HUES6 (cell line): ENCODE results near the gene CFAP299.

Source experiments
- H3K27ac ChIP-seq: 2 replicates; pipeline ENCODE4 v1.7.0; 2013; ENCODE audit warnings: low read depth, mild to moderate bottlenecking, low read length, inconsistent platforms
- H3K27me3 ChIP-seq: 2 replicates; pipeline ENCODE4 v1.6.1; 2013; ENCODE audit warnings: low read length; ENCODE audit not compliant: control insufficient read depth, insufficient read depth
- H3K36me3 ChIP-seq: 2 replicates; pipeline ENCODE4 v1.6.1; 2013; ENCODE audit warnings: low read length; ENCODE audit not compliant: control insufficient read depth, insufficient read depth
- H3K4me1 ChIP-seq: 2 replicates; pipeline ENCODE4 v1.6.1; 2013; ENCODE audit warnings: low read length; ENCODE audit not compliant: control insufficient read depth, insufficient read depth
- H3K4me3 ChIP-seq: 2 replicates; pipeline ENCODE4 v1.5.1; 2013; ENCODE audit warnings: low read depth, low read length
- H3K9ac ChIP-seq: one replicate; pipeline ENCODE4 v1.6.1; 2013; ENCODE audit warnings: mild to moderate bottlenecking, low read length
- H3K9me3 ChIP-seq: 2 replicates; pipeline ENCODE4 v1.6.1; 2013; ENCODE audit warnings: low read depth, low read length; ENCODE audit not compliant: control insufficient read depth, insufficient read depth

Gene CFAP299

GRCh38 chr4:80447493-80447892 is 112.0 kb downstream of the CFAP299 start:
- Histone ChIP-seq H3K36me3 (no peaks in the 10 kb centered on the region), H3K9me3 (no peaks in the 10 kb centered on the region), H3K27ac (no peak overlapping the region)

GRCh38 chr4:80448056-80448455 is 112.5 kb downstream of the CFAP299 start:
- no peaks in the 10 kb centered on the region for H3K36me3 ChIP-seq
- no peak overlapping the region for H3K27ac ChIP-seq
- no peaks in the 10 kb centered on the region for H3K4me1 ChIP-seq
- H3K27me3 ChIP-seq, result no peaks in the 10 kb centered on the region
- H3K9me3 ChIP-seq, result no peaks in the 10 kb centered on the region
- no peak overlapping the region for H3K4me3 ChIP-seq
- H3K9ac ChIP-seq, result no peak overlapping the region

More at GRCh38 chr4:80447493-80447892, 112.0 kb downstream of the CFAP299 start:
- Histone ChIP-seq H3K4me3 (no peak overlapping the region), H3K4me1 (no peaks in the 10 kb centered on the region), H3K27me3 (no peaks in the 10 kb centered on the region), H3K9ac (no peak overlapping the region)

DNA sequence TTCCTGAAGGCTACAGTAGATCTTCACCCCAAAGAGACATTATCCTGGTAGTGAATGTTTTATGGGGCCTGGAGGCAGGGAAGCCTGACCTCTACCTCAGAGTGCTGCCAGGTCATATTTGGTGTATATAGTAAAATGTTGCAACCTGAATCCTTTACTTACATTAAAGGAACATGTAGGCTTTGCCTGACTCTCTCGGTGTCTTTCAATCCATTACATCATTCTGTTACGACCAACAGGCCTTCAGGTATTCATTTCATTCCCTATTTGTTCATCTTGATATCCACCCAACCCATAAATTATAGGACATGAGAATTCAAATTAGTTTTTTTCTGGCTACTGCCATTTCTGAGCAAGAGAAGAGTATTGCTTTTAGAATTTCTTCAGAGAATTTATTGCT is 116.5 kb downstream of the CFAP299 start:
- no peaks in the 10 kb centered on the region for H3K9me3 ChIP-seq
- H3K36me3 ChIP-seq, result no peaks in the 10 kb centered on the region
- H3K4me1 ChIP-seq, result peaks cover 15% of the 10 kb centered on the region
- no peaks in the 10 kb centered on the region for H3K27me3 ChIP-seq
- H3K4me3 ChIP-seq, result no peak overlapping the region
- no peak overlapping the region for H3K27ac ChIP-seq
- no peak overlapping the region for H3K9ac ChIP-seq

GRCh38 chr4:80452768-80453167 is 117.2 kb downstream of the CFAP299 start:
- no peak overlapping the region for H3K9ac ChIP-seq
- peaks cover 15% of the 10 kb centered on the region for H3K4me1 ChIP-seq
- no peaks in the 10 kb centered on the region for H3K9me3 ChIP-seq
- no peak overlapping the region for H3K4me3 ChIP-seq
- H3K36me3 ChIP-seq, result no peaks in the 10 kb centered on the region
- no peaks in the 10 kb centered on the region for H3K27me3 ChIP-seq
- H3K27ac ChIP-seq, result no peak overlapping the region

DNA sequence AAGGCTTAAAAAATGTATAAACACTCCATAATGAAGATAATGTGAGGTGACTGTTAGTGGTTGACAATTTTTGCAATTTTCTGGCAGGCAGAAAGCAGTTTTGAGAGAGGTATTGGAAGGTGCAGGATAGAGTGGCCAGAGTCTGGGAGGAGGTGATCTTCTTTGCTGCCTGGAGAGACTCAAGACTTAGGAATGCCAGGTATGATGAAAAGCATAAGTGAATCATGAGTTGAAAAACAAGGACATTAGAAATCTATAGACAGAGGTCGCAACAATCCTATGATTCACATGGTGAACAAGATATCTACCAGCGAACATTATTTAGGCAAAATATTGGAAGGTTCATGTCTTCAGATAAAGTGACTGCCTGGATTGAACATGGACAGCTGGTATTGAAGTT is 118.5 kb downstream of the CFAP299 start:
- Histone ChIP-seq H3K4me1 (peaks cover 15% of the 10 kb centered on the region), H3K27me3 (no peaks in the 10 kb centered on the region), H3K27ac (peak overlapping the region; percentile 9), H3K9ac (no peak overlapping the region), H3K9me3 (no peaks in the 10 kb centered on the region), H3K36me3 (no peaks in the 10 kb centered on the region), H3K4me3 (no peak overlapping the region)

- Histone ChIP-seq H3K27ac (peak overlapping the region; percentile 9; the same call in 1 of the 2 replicates), H3K4me1 (peaks cover 15% of the 10 kb centered on the region)
Observed at GRCh38 chr4:80454556-80454955, 119.0 kb downstream of the CFAP299 start.

DNA sequence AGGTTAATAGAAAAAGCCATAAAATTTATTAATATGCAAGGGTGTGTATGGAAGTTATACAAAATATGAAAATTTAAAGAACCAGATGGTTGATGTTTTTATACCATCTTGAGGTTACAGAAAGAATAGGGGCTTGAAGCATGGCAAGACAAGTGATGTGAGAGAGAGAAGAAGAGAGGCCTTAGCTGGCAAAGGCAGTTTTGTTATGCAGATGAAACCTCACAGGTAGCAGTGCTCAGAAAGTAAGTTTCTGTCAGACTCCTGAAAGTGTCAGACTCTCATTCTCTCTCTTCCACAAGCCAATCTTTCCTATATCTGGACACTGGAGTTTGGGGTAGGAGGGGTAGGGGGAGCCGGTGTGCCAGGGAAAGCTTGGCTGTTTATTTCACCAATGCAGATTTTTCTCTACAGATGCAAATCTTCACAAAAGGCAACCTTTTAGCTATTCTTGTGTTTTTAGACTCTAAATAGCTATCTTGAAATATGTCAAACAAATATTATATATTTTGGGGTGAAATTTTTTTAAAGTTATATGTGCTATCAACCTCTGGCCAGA is 124.5 kb downstream of the CFAP299 start:
- Histone ChIP-seq H3K36me3 (no peaks in the 10 kb centered on the region), H3K27me3 (no peaks in the 10 kb centered on the region), H3K27ac (0 out of 2 replicates have a peak overlapping the region, but pooled peaks have one; percentile 5), H3K4me3 (no peak overlapping the region), H3K9ac (no peak overlapping the region), H3K4me1 (peaks cover 29% of the 10 kb centered on the region), H3K9me3 (no peaks in the 10 kb centered on the region)

More at GRCh38 chr4:80454556-80454955, 119.0 kb downstream of the CFAP299 start:
- Histone ChIP-seq H3K4me3 (no peak overlapping the region), H3K9ac (no peak overlapping the region), H3K9me3 (no peaks in the 10 kb centered on the region), H3K27me3 (no peaks in the 10 kb centered on the region), H3K36me3 (no peaks in the 10 kb centered on the region)

DNA sequence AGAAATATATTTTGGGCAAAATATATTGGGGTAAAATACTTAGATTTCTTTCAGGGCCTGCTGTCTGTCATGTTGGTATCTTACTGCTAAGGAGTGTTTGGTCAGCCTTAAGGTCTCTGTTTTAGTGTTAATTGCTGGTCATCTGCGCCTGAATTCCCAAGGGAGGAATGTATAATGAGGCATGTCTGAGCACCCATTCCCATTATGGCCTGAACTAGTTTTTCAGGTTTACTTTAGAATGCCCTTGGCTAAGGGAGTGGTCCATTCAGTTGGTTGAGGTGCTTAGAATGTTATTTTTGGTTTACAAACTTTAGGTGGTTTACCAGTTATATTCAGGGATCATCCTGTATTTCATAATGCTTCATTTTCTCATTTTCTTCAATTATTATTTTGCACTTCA is 125.9 kb downstream of the CFAP299 start:
- Histone ChIP-seq H3K4me1 (peaks cover 33% of the 10 kb centered on the region), H3K9me3 (no peaks in the 10 kb centered on the region), H3K27me3 (no peaks in the 10 kb centered on the region), H3K36me3 (no peaks in the 10 kb centered on the region), H3K9ac (no peak overlapping the region), H3K4me3 (0 out of 2 replicates have a peak overlapping the region, but pooled peaks have one; percentile 16), H3K27ac (peak overlapping the region; percentile 5; the same call in 1 of the 2 replicates)

GRCh38 chr4:80462621-80463091 is 127.1 kb downstream of the CFAP299 start:
- Histone ChIP-seq H3K4me1 (peaks cover 33% of the 10 kb centered on the region), H3K4me3 (no peak overlapping the region), H3K27ac (no peak overlapping the region), H3K36me3 (no peaks in the 10 kb centered on the region), H3K27me3 (no peaks in the 10 kb centered on the region), H3K9me3 (no peaks in the 10 kb centered on the region), H3K9ac (no peak overlapping the region)

- Histone ChIP-seq H3K27me3 (no peaks in the 10 kb centered on the region), H3K9ac (no peak overlapping the region), H3K27ac (no peak overlapping the region)
Observed at GRCh38 chr4:80463509-80463908, 128.0 kb downstream of the CFAP299 start.

GRCh38 chr4:80465238-80465637 is 129.7 kb downstream of the CFAP299 start:
- no peaks in the 10 kb centered on the region for H3K9me3 ChIP-seq
- H3K27ac ChIP-seq, result no peak overlapping the region
- H3K4me1 ChIP-seq, result peaks cover 30% of the 10 kb centered on the region
- no peaks in the 10 kb centered on the region for H3K36me3 ChIP-seq
- H3K9ac ChIP-seq, result no peak overlapping the region
- H3K4me3 ChIP-seq, result no peak overlapping the region
- H3K27me3 ChIP-seq, result no peaks in the 10 kb centered on the region

More at GRCh38 chr4:80463509-80463908, 128.0 kb downstream of the CFAP299 start:
- H3K9me3 ChIP-seq, result no peaks in the 10 kb centered on the region
- peaks cover 33% of the 10 kb centered on the region for H3K4me1 ChIP-seq
- no peaks in the 10 kb centered on the region for H3K36me3 ChIP-seq
- H3K4me3 ChIP-seq, result no peak overlapping the region
